ENCODE measurements around the gene CTDNEP1. TPM values are rescaled to one million over a fixed set of nuclear protein-coding genes. Genes with fewer than 3 reads are reported as not detected.
A peak's percentile ranks its signal among the peaks of the same experiment; 100 is the strongest.

Gene CTDNEP1
- total RNA-seq, 2 donors from 2014 or later = 51.3 to 51.7 TPM

GRCh38 chr17:7237761-7238419 is 13.6 kb downstream of the CTDNEP1 start:
- TF ChIP-seq, protein P1, sequence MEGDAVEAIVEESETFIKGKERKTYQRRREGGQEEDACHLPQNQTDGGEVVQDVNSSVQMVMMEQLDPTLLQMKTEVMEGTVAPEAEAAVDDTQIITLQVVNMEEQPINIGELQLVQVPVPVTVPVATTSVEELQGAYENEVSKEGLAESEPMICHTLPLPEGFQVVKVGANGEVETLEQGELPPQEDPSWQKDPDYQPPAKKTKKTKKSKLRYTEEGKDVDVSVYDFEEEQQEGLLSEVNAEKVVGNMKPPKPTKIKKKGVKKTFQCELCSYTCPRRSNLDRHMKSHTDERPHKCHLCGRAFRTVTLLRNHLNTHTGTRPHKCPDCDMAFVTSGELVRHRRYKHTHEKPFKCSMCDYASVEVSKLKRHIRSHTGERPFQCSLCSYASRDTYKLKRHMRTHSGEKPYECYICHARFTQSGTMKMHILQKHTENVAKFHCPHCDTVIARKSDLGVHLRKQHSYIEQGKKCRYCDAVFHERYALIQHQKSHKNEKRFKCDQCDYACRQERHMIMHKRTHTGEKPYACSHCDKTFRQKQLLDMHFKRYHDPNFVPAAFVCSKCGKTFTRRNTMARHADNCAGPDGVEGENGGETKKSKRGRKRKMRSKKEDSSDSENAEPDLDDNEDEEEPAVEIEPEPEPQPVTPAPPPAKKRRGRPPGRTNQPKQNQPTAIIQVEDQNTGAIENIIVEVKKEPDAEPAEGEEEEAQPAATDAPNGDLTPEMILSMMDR (IDR thresholded peaks at IDR 0.05) = no peak
- Histone ChIP-seq H3K36me3 (peaks cover 11% of the 10 kb centered on the region), H3K4me3 (peak overlapping the region; percentile 97), H3K4me1 (ENCODE audit: control insufficient read depth in 1 of 2, low read depth in 2 of 2) (peaks cover 30 to 38% of the 10 kb centered on the region in 2 donors), H3K27ac (peak overlapping the region; percentile 54 to 79), H3K9me3 (no peaks in the 10 kb centered on the region), H3K27me3 (replicated peaks; ENCODE audit: insufficient read depth) (no peaks in the 10 kb centered on the region)
- no peak for DNase-seq (ENCODE audit: low spot score)
- ATAC-seq (ENCODE audit: insufficient number of reproducible peaks, low FRiP score, low read depth) = no peak

GRCh38 chr17:7237266-7237760 is 14.2 kb downstream of the CTDNEP1 start:
- Histone ChIP-seq H3K4me1 (ENCODE audit: control insufficient read depth in 1 of 2, low read depth in 2 of 2) (peaks cover 33 to 44% of the 10 kb centered on the region in 2 donors), H3K27ac (peak overlapping the region; percentile 54 to 79), H3K4me3 (peak overlapping the region; percentile 97), H3K36me3 (peaks cover 11% of the 10 kb centered on the region), H3K9me3 (no peaks in the 10 kb centered on the region), H3K27me3 (replicated peaks; ENCODE audit: insufficient read depth) (no peaks in the 10 kb centered on the region)
- DNase-seq (ENCODE audit: low spot score) (no peak), ATAC-seq (ENCODE audit: insufficient number of reproducible peaks, low FRiP score, low read depth) (no peak)
- TF ChIP-seq, protein P1 (IDR thresholded peaks at IDR 0.05) = no peak

GRCh38 chr17:7236808-7237207 is 14.7 kb downstream of the CTDNEP1 start:
- peaks cover 33 to 49% of the 10 kb centered on the region in 2 donors for H3K4me1 ChIP-seq (ENCODE audit: control insufficient read depth in 1 of 2, low read depth in 2 of 2)
- H3K27me3 ChIP-seq (replicated peaks; ENCODE audit: insufficient read depth) = no peaks in the 10 kb centered on the region
- peaks cover 11% of the 10 kb centered on the region for H3K36me3 ChIP-seq
- no peak overlapping the region for H3K4me3 ChIP-seq
- H3K27ac ChIP-seq = peak overlapping the region in 1 of 2 donors; percentile 54
- TF ChIP-seq, protein P1 (IDR thresholded peaks at IDR 0.05) = no peak
- no peaks in the 10 kb centered on the region for H3K9me3 ChIP-seq
- ATAC-seq (ENCODE audit: insufficient number of reproducible peaks, low FRiP score, low read depth) = no peak
- DNase-seq (ENCODE audit: low spot score) = no peak

- H3K27ac ChIP-seq = no peak overlapping the region
- peaks cover 29 to 48% of the 10 kb centered on the region in 2 donors for H3K4me1 ChIP-seq (ENCODE audit: control insufficient read depth in 1 of 2, low read depth in 2 of 2)
- TF ChIP-seq, protein P1 (IDR thresholded peaks at IDR 0.05) = no peak
Observed at GRCh38 chr17:7235693-7236665, 15.6 kb downstream of the CTDNEP1 start.

More at GRCh38 chr17:7235693-7236665, 15.6 kb downstream of the CTDNEP1 start:
- Histone ChIP-seq H3K4me3 (no peak overlapping the region), H3K36me3 (peaks cover 11% of the 10 kb centered on the region), H3K9me3 (no peaks in the 10 kb centered on the region), H3K27me3 (replicated peaks; ENCODE audit: insufficient read depth) (no peaks in the 10 kb centered on the region)
- no peak for ATAC-seq (ENCODE audit: insufficient number of reproducible peaks, low FRiP score, low read depth)
- DNase-seq (ENCODE audit: low spot score) = no peak
